Measurements from ENCODE around the gene RRP8.

GRCh38 chr11:6601041-6601461 is 2.4 kb downstream of the RRP8 start:
- no peak for TF ChIP-seq CTCF (conservative IDR thresholded peaks at IDR 0.05 in 1 of 2, IDR thresholded peaks at IDR 0.05 in 1 of 2; ENCODE audit: low read depth in 1 of 2, low read length in 2 of 2)
- TF ChIP-seq EZH2 (IDR thresholded peaks at IDR 0.05; ENCODE audit: low read length, missing control alignments): no peak
